Endothelial cell of umbilical vein (primary cell): ENCODE results near the gene TDRKH. TPM values are rescaled to one million over a fixed set of nuclear protein-coding genes. Genes with fewer than 3 reads are reported as not detected.

Experiments used
- BruUV-seq: library from RNA; stranded (reverse); fragments of 400-500 nt; replicated peaks from 2 replicates; lab custom pipeline; 2021; lab: Mats Ljungman, UMichigan
- CTCF ChIA-PET: fragments of 300-600, 350-600 bp; sonication (Branson Sonifier 250); formaldehyde crosslinking; loops from one replicate; lab custom pipeline; 2021; ENCODE audit warnings: antibody characterized with exemption, inconsistent platforms; lab: Charles Lee
- POLR2A ChIA-PET: fragments of 300-600, 350-600 bp; sonication (Branson Sonifier 250); formaldehyde crosslinking; loops from one replicate; lab custom pipeline; 2021; ENCODE audit warnings: antibody characterized with exemption, inconsistent platforms; lab: Charles Lee
- DNase-seq: peaks from one replicate; pipeline ENCODE4 v3.0.0-alpha.2; 2011; ENCODE audit warnings: low read depth, low spot score
- FAIRE-seq: peaks from 2 replicates; lab custom pipeline; 2011; peaks lifted over from hg19 to GRCh38; lab: Jason Lieb, UNC
- H2AFZ ChIP-seq: 2 replicates; pipeline ENCODE4 v1.6.0; 2012; ENCODE audit warnings: low read depth, low read length, control low read depth, inconsistent platforms
- H3K27ac ChIP-seq: 2 replicates; pipeline ENCODE4 v1.5.1; 2011; ENCODE audit warnings: low read depth, mild to moderate bottlenecking, control low read depth, low read length, moderate library complexity; ENCODE audit not compliant: insufficient read depth
- H3K27me3 ChIP-seq, 2 experiments: 2 replicates each; pipeline versions ENCODE4 v1.6.0 to v1.6.1; 2011; ENCODE audit warnings: low read length in 2 of 2, mixed read lengths in 1 of 2; ENCODE audit not compliant: control insufficient read depth in 2 of 2, insufficient read depth in 2 of 2
- H3K36me3 ChIP-seq, 2 experiments: 2 replicates in 1 of 2; 3 replicates in 1 of 2; pipeline ENCODE4 v1.5.1; 2011; ENCODE audit warnings: low read length in 2 of 2, mild to moderate bottlenecking in 1 of 2, moderate library complexity in 1 of 2; ENCODE audit not compliant: control insufficient read depth in 2 of 2, insufficient read depth in 2 of 2; ENCODE audit errors: extremely low read depth in 1 of 2
- H3K4me1 ChIP-seq: 3 replicates; pipeline ENCODE4 v1.5.1; 2011; ENCODE audit warnings: mild to moderate bottlenecking, low read length; ENCODE audit not compliant: control insufficient read depth, insufficient read depth; ENCODE audit errors: extremely low read depth
- H3K4me2 ChIP-seq: 2 replicates; pipeline ENCODE4 v1.6.1; 2011; ENCODE audit warnings: low read length, control low read depth, mixed read lengths; ENCODE audit not compliant: insufficient read depth
- H3K4me3 ChIP-seq, 3 experiments: fragments of 200-600 bp in 1 of 3; sonication (generic), shearing (Covaris generic) in 1 of 3; replicated peaks in 1 of 3; 2 replicates each; pipeline ENCODE4 v1.5.1; 2011 to 2016; ENCODE audit warnings: control low read depth in 3 of 3, low read length in 3 of 3, mild to moderate bottlenecking in 2 of 3, inconsistent platforms in 1 of 3, low read depth in 1 of 3, moderate library complexity in 1 of 3; ENCODE audit not compliant: insufficient read depth in 1 of 3
- H3K79me2 ChIP-seq: 2 replicates; pipeline ENCODE4 v1.6.0; 2012; ENCODE audit warnings: low read length, inconsistent platforms; ENCODE audit not compliant: control insufficient read depth, insufficient read depth
- H3K9ac ChIP-seq: replicated peaks from 2 replicates; pipeline ENCODE3; 2011; ENCODE audit warnings: low read length, control low read depth; ENCODE audit not compliant: insufficient read depth; ENCODE audit errors: extremely low read depth
- H3K9me1 ChIP-seq: replicated peaks from 3 replicates; pipeline ENCODE4 v1.6.0; 2011; ENCODE audit warnings: mild to moderate bottlenecking, low read length; ENCODE audit not compliant: control insufficient read depth, insufficient read depth; ENCODE audit errors: extremely low read depth
- H3K9me3 ChIP-seq: replicated peaks from 2 replicates; pipeline ENCODE4 v1.5.1; 2012; ENCODE audit warnings: low read length, inconsistent platforms; ENCODE audit not compliant: control insufficient read depth, insufficient read depth
- H4K20me1 ChIP-seq: replicated peaks from 2 replicates; pipeline ENCODE3; 2011; ENCODE audit warnings: mild to moderate bottlenecking, low read length; ENCODE audit not compliant: control insufficient read depth, insufficient read depth; ENCODE audit errors: extremely low read depth
- CTCF ChIP-seq, 2 donors: IDR thresholded peaks; 1 replicate in 1 of 2; 2 replicates in 1 of 2; pipeline ENCODE4 v1.5.1; 2011; ENCODE audit warnings: low read length in 2 of 2, mild to moderate bottlenecking in 2 of 2, moderate library complexity in 2 of 2, control low read depth in 1 of 2, inconsistent platforms in 1 of 2, low read depth in 1 of 2; ENCODE audit not compliant: insufficient read depth in 1 of 2; ENCODE audit errors: extremely low read depth in 1 of 2
- EZH2 ChIP-seq: IDR thresholded peaks from 2 replicates; pipeline ENCODE4 v1.6.1; 2012; ENCODE audit warnings: borderline replicate concordance, low read depth, mild to moderate bottlenecking, moderate library complexity, low read length, inconsistent platforms; ENCODE audit not compliant: severe bottlenecking
- FOS ChIP-seq: IDR thresholded peaks from 2 replicates; pipeline ENCODE4 v1.6.1; 2011; ENCODE audit warnings: mild to moderate bottlenecking, low read length, moderate library complexity, borderline replicate concordance; ENCODE audit not compliant: insufficient read depth
- GATA2 ChIP-seq: IDR thresholded peaks from 2 replicates; pipeline ENCODE4 v1.7.0; 2011; ENCODE audit warnings: low read depth, mild to moderate bottlenecking, moderate library complexity, mixed read lengths, low read length; ENCODE audit not compliant: insufficient read length, insufficient read depth
- JUN ChIP-seq: IDR thresholded peaks from 2 replicates; pipeline ENCODE4 v1.6.1; 2011; ENCODE audit warnings: borderline replicate concordance, low read depth; ENCODE audit not compliant: insufficient read length, insufficient read depth
- MAX ChIP-seq: IDR thresholded peaks from 2 replicates; pipeline ENCODE4 v1.6.1; 2011; ENCODE audit not compliant: insufficient read depth, insufficient read length
- MYC ChIP-seq: IDR thresholded peaks from one replicate; pipeline ENCODE4 v1.6.1; 2011; ENCODE audit warnings: mild to moderate bottlenecking, low read depth, low read length
- POLR2A ChIP-seq: IDR thresholded peaks from 2 replicates; pipeline ENCODE4 v1.6.1; 2012; ENCODE audit warnings: low read depth, mild to moderate bottlenecking, control low read depth, low read length
- POLR2AphosphoS5 ChIP-seq: IDR thresholded peaks from 2 replicates; pipeline ENCODE4 v1.6.1; 2012; ENCODE audit warnings: low read depth, mild to moderate bottlenecking, control low read depth, low read length, moderate library complexity; ENCODE audit not compliant: insufficient read depth
- dilution Hi-C: fragments of 300-500 bp; cut with MboI; formaldehyde crosslinking; loops from one replicate; pipeline ENCODE4 v1.15.0; 2019; ENCODE audit warnings: low sequenced_read_pairs; ENCODE audit not compliant: extremely low pct_ligation_motif_present
- intact Hi-C: fragments of 100-400 bp; cut with micrococcal nuclease; formaldehyde crosslinking; loops from one replicate; pipeline ENCODE4 v1.10.0; 2022
- polyA plus RNA-seq, 4 experiments: library from polyadenylated mRNA; depleted of rRNA in 3 of 4; stranded (reverse) in 3 of 4; unstranded in 1 of 4; fragments of >200 nt; gene quantifications; 2 replicates each; pipeline versions ENCODE4 v1.2.1 to v1.2.3, GENCODE V29; 2011 to 2012; ENCODE audit warnings: missing spikeins in 1 of 4
- total RNA-seq: library from RNA; stranded (reverse); gene quantifications from 2 replicates; pipeline ENCODE4 v1.2.3, GENCODE V29; 2021

Gene TDRKH
- total and polyA plus RNA-seq, 2 donors (not counting 3 experiments of a cell fraction or from before 2014, with no cell fraction given): 3.9 to 9.6 TPM

GRCh38 chr1:151801310-151801820 is 11.1 kb upstream of the TDRKH start:
- no peak overlapping the region for H3K27ac ChIP-seq
- no peaks in the 10 kb centered on the region for H3K9me1 ChIP-seq
- no peaks in the 10 kb centered on the region for H3K79me2 ChIP-seq
- no peaks in the 10 kb centered on the region for H3K4me1 ChIP-seq
- dilution Hi-C loops (no loop called here), intact Hi-C loops (no loop called here)
- no peak overlapping the region for H3K4me3 ChIP-seq
- FAIRE-seq (no peak), DNase-seq (no peak)
- H3K4me2 ChIP-seq: no peak overlapping the region
- H2AFZ ChIP-seq: no peak overlapping the region
- H3K27me3 ChIP-seq: peaks cover 7 to 8% of the 10 kb centered on the region in 2 experiments
- no TSS peak for BruUV-seq
- H3K9me3 ChIP-seq: no peaks in the 10 kb centered on the region
- TF ChIP-seq EZH2 (no peak), FOS (no peak), POLR2A (no peak), POLR2AphosphoS5 (no peak), CTCF (IDR thresholded peaks at IDR 0.05; ENCODE audit: extremely low read depth in 1 of 2, insufficient read depth in 1 of 2, low read depth in 1 of 2, low read length in 2 of 2) (no peak), MAX (no peak), MYC (no peak), GATA2 (no peak), JUN (no peak)
- ChIA-PET CTCF (interaction anchor here (1.3 to 2.6 kb wide), 2 partner anchors 11 to 16 kb away, joined by 3 to 7 read pairs; no protein-coding TSS in a partner anchor), POLR2A (no interaction called here)
- no peaks in the 10 kb centered on the region for H3K36me3 ChIP-seq
- no peaks in the 10 kb centered on the region for H4K20me1 ChIP-seq
- H3K9ac ChIP-seq: no peak overlapping the region
